ENCODE data around the gene NDUFA7. TPM values are rescaled to one million over a fixed set of nuclear protein-coding genes. Genes with fewer than 3 reads are reported as not detected.
A peak's percentile ranks its signal among the peaks of the same experiment; 100 is the strongest.
"Not testable (repeated sequence)": the region's sequence is repeated elsewhere in the genome, so short reads cannot be mapped to it uniquely, and the experiment has no call there.

The NDUFA7 gene
- total RNA-seq, 4 donors from 2014 or later, result 24.6 to 43.4 (median 38.5) TPM; not detected in 1

- TF ChIP-seq CTCF (IDR thresholded peaks at IDR 0.05) (peak in 2 of 6 experiments; percentile 16 to 21), POLR2A (IDR thresholded peaks at IDR 0.05) (no peak)
- no peaks in the 10 kb centered on the region for H3K9me3 ChIP-seq
- H3K4me3 ChIP-seq, result peak within 1 kb of the TSS; percentile 28 to 62 (median 49)
- peaks cover 0 to 3% of the 10 kb centered on the region in 2 donors for H3K27me3 ChIP-seq
- peak; percentile 85 to 97 (median 93) for DNase-seq
- peak within 1 kb of the TSS; percentile 47 to 74 (median 66) for H3K27ac ChIP-seq
- peaks cover 0 to 12% (median 2%) of the 10 kb centered on the region in 4 donors for H3K4me1 ChIP-seq
- no peaks in the 10 kb centered on the region for H3K36me3 ChIP-seq
These were observed 21.7 kb upstream of the NDUFA7 start, which contains the start of gene KANK3 for GRCh38 chr19:8342684-8343482. Gene KANK3 (minus strand): TSS chr19:8343262. CDS start chr19:8337828, 5,434 bp downstream.

- no peak for DNase-seq
- Histone ChIP-seq H3K4me1 (peaks cover 0 to 12% (median 2%) of the 10 kb centered on the region in 4 donors), H3K27ac (peak overlapping the region; percentile 47 to 74 (median 66)), H3K9me3 (no peaks in the 10 kb centered on the region), H3K36me3 (no peaks in the 10 kb centered on the region), H3K27me3 (peaks cover 0 to 3% of the 10 kb centered on the region in 2 donors), H3K4me3 (peak overlapping the region in 3 of 4 donors; percentile 45 to 62 (median 53))
- TF ChIP-seq CTCF (IDR thresholded peaks at IDR 0.05) (no peak), POLR2A (IDR thresholded peaks at IDR 0.05) (no peak)
These were observed 21.1 kb upstream of the NDUFA7 start for GRCh38 chr19:8342316-8342683.

- H3K9me3 ChIP-seq, result not testable (repeated sequence)
These were observed 20.3 kb upstream of the NDUFA7 start for GRCh38 chr19:8341504-8341903.

GRCh38 chr19:8340341-8341096 is 19.3 kb upstream of the NDUFA7 start:
- DNase-seq, result peak in 1 of 3 donors; percentile 62
- TF ChIP-seq CTCF (IDR thresholded peaks at IDR 0.05) (peak in 3 of 6 experiments; percentile 12 to 27 (median 13)), POLR2A (IDR thresholded peaks at IDR 0.05) (no peak)
- Histone ChIP-seq H3K9me3 (no peaks in the 10 kb centered on the region), H3K36me3 (no peaks in the 10 kb centered on the region), H3K27ac (peak overlapping the region in 1 of 4 donors; percentile 70), H3K4me1 (peaks cover 0 to 15% (median 3%) of the 10 kb centered on the region in 4 donors), H3K27me3 (peaks cover 0 to 3% of the 10 kb centered on the region in 2 donors), H3K4me3 (no peak overlapping the region)

More at GRCh38 chr19:8341504-8341903, 20.3 kb upstream of the NDUFA7 start:
- H3K4me1 ChIP-seq, result peaks cover 0 to 12% (median 2%) of the 10 kb centered on the region in 4 donors
- DNase-seq, H3K36me3 ChIP-seq, H3K4me3 ChIP-seq, H3K27me3 ChIP-seq: not testable (repeated sequence)
- peak overlapping the region in 2 of 4 donors; percentile 70 to 74 for H3K27ac ChIP-seq

GRCh38 chr19:8338835-8339234 is 17.7 kb upstream of the NDUFA7 start:
- Histone ChIP-seq H3K4me3 (no peak overlapping the region), H3K9me3 (no peaks in the 10 kb centered on the region), H3K27me3 (peaks cover 0 to 13% of the 10 kb centered on the region in 2 donors), H3K36me3 (no peaks in the 10 kb centered on the region), H3K27ac (no peak overlapping the region), H3K4me1 (peaks cover 0 to 26% (median 10%) of the 10 kb centered on the region in 4 donors)
- DNase-seq, result no peak
- TF ChIP-seq POLR2A (IDR thresholded peaks at IDR 0.05), result no peak
- no peak for TF ChIP-seq CTCF (IDR thresholded peaks at IDR 0.05)

All from Peyer's patch (tissue), 4 donors.